ENCODE results near the gene TNS3.

TNS3 gene

DNA sequence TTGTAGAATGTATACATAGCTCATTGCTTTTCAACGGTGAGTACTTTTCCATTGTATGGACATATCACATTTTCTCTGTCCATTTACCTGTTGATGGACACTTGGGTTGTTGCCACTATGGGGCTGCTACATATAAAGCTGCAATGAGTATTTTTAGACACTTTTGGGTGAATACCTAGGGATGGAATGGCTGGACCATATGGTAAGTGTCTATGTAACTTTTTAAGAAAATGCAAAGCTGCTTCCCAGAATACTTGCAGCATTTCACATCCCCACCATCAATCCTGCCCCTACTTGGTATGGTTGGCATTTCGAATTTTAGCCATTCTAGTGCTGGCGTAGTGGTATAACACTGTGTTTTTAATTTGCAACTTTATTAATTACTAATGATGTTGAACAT, 274.6 kb downstream of the TNS3 start:
- H3K27ac Mint-ChIP-seq = no peak overlapping the region
- no peaks in the 10 kb centered on the region for H3K4me1 Mint-ChIP-seq (ENCODE audit: low read depth)
- H3K27me3 Mint-ChIP-seq = no peaks in the 10 kb centered on the region
- no peaks in the 10 kb centered on the region for H3K36me3 Mint-ChIP-seq
- H3K4me3 Mint-ChIP-seq = no peak overlapping the region
- H3K9me3 Mint-ChIP-seq (ENCODE audit: low read depth) = peaks cover 4% of the 10 kb centered on the region

DNA sequence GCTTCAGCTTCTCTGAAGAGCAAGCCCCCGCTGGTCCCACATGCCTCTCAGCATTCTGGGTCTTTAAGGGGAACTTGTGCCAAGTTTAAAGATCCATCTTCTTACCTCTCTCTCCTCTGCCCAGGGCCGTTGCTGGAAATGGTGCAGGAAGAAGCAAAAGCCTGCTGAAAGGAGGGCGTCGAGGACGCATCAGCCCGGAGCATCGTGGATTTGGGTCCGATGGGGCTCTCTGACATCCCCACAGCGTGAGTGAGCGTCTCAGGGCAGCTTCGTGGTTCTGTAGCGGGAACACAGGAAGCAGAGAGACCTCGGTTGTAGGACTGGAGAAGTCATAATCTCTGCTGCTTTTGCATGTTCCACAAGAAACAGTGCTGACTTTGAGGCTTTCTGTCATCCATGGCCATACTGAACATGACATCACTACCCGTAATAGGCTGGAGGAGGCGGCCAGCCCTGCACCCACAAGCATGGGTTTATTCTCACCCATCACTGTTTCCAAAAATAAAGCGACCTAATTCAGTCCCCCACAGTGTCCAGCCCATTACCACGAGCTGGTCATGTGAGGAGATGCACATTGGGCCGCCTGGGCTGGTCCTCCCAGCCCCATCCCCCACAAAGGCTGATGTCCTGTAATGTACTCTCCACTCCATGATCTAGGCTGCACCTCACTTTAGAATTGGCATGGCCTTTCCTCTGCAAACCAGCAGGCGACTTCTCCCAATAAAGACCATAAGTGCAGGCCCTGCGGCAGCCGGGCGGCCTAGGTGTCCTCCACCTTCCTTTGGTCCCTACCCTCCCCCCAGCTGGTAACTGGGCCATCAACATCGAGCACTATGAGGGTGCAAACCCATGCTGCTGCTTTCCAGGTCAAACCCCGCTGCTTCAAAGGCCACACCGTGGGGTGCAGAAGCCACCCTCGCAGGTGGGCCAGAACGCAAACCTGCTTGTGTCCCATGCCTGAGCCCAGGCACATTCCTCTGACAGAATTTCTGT, 276.9 kb downstream of the TNS3 start:
- H3K36me3 Mint-ChIP-seq = no peaks in the 10 kb centered on the region
- no peaks in the 10 kb centered on the region for H3K4me1 Mint-ChIP-seq (ENCODE audit: low read depth)
- H3K9me3 Mint-ChIP-seq (ENCODE audit: low read depth) = peaks cover 4% of the 10 kb centered on the region
- no peaks in the 10 kb centered on the region for H3K27me3 Mint-ChIP-seq
- no peak overlapping the region for H3K4me3 Mint-ChIP-seq
- H3K27ac Mint-ChIP-seq = no peak overlapping the region

DNA sequence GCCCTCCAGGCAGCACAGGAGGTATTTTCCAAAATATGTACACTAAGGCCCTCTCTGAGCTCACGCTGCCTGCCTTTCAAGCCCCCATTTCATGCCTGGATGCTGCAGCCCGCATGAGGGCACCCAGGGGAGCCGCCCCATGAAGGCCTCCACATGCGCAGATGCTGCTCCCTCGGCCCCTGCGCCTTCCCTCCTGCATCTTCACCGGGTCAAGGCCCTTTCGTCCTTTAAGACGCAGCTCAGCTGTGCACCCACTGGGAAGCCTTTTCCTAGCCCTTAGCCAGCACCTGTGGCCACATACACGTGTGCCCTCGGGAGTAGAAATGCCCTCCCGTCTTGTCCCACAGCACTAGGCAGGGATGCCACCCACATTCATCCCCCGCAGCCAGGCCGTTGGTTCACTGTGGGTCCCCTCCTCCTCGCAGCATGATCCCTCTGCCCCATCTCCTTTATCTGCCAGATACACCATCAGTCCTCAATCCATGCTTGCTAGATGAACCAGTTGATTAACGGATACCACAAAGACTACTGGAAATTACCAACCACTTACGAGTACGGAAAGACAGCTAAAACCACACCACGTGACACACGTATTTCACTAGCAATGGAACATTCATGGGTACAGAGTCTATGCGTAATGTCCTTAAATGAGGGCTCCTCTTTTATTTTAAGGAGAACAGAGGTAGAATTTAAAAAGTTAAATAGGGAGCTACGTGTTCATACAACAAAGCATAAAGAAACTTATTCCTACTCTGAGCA, 278.0 kb downstream of the TNS3 start:
- Mint-ChIP-seq H3K9me3 (ENCODE audit: low read depth) (peaks cover 3% of the 10 kb centered on the region), H3K27ac (no peak overlapping the region), H3K27me3 (no peaks in the 10 kb centered on the region), H3K4me3 (no peak overlapping the region), H3K4me1 (ENCODE audit: low read depth) (no peaks in the 10 kb centered on the region), H3K36me3 (no peaks in the 10 kb centered on the region)

DNA sequence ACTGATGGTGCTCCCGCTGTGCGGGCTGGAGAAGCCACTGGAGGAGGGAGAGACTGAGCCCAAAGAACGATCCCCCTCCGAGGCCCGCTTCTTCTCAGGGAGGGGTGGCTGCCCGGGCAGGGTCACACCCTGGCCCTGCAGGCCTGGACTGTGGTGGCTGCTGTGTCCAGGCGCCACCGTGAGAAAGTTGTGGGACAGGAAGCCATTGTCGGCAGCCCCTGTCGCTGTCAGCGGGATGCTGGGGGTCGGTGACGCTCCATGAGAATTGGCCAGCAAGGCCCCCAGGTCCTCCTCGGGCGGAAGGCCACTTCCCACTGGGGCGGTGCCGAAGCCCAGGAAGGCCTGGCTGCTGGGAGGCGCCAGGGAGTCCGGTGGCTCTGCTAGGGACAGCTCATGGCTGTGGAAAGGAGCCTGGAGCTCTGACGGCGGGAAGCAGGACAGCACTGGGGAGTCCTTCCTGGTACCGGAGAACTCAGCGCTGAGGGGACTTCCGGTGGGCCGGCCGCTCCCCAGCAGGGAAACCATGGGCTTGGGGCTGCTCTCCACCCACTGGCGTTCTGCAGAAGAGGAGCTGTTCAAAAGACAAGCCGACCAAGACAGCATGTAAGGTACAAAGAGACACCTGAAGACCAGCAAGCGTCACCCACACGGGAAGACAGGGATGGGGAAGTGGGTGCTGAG, 278.8 kb downstream of the TNS3 start:
- Mint-ChIP-seq H3K4me3 (no peak overlapping the region), H3K9me3 (ENCODE audit: low read depth) (no peaks in the 10 kb centered on the region), H3K27ac (no peak overlapping the region), H3K36me3 (no peaks in the 10 kb centered on the region), H3K27me3 (no peaks in the 10 kb centered on the region), H3K4me1 (ENCODE audit: low read depth) (no peaks in the 10 kb centered on the region)

DNA sequence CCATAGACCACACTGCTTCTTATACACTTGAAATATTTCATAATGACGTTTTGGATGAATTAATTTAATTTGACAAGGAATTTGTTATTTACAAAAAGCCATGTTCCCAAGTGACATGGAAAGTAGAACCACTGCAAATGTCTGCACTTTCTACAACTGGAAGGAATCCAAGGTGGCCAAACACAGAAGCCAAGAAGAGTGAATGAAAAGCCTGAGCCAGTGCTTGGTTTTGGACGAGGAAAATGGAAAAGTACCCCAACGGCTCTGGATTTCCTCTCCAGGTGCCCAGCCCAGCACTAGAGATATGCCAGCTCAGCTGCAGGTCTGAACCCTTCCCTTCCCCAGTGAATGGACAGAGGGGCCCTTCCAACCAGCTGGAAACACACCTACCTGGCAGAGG, 279.4 kb downstream of the TNS3 start:
- Mint-ChIP-seq H3K4me3 (no peak overlapping the region), H3K27ac (no peak overlapping the region), H3K4me1 (ENCODE audit: low read depth) (no peaks in the 10 kb centered on the region), H3K36me3 (no peaks in the 10 kb centered on the region), H3K27me3 (no peaks in the 10 kb centered on the region), H3K9me3 (ENCODE audit: low read depth) (no peaks in the 10 kb centered on the region)

DNA sequence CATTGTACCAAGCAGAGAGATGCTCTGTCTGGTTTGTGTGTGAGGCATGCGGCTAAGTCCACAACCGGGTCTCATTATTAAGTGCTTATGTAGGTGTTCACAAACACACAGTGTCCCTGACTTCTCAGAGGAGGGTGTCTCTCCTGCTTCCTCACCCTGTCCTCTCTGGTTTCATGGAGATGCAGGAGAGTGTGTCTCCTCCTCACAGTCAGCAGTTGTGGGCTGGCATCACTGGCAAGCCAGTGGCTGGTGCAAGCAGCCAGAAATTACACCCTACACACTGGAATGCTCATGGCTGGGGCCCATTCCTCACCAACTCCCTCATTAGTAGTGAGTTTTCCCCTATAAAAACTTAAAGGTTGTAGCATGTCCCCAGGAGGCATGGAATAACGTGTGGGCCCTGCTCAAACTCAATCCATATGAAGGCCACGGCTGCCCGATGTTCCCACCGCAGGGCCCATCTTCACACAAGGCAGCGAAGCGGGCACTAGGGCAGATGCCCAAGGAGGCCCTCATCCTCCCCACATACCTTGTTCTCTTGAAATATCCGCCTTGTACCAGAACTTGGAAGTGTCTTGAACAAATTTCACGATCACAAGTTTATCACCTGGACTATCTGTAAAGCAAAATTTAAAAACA, 280.1 kb downstream of the TNS3 start:
- no peaks in the 10 kb centered on the region for H3K27me3 Mint-ChIP-seq
- H3K4me1 Mint-ChIP-seq (ENCODE audit: low read depth) = no peaks in the 10 kb centered on the region
- no peaks in the 10 kb centered on the region for H3K36me3 Mint-ChIP-seq
- no peak overlapping the region for H3K27ac Mint-ChIP-seq
- no peaks in the 10 kb centered on the region for H3K9me3 Mint-ChIP-seq (ENCODE audit: low read depth)
- H3K4me3 Mint-ChIP-seq = no peak overlapping the region

DNA sequence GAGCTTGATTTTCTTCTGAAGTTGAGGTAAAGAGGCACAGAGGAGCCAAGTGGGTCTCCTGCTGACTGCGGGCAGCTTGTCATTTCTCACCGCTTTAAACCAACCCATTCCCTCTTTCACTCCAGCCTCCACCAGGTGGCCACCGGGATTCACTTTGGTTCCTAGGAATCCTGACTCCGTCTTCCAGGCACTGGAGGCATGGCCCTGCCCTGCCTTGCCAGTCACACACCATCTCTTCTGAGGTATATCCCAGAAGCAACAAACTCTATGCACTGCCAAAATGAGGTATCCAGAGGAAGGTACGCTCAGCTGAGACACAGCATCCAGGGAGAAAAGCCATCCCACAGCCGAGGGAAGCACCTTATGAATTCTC, 280.8 kb downstream of the TNS3 start:
- Mint-ChIP-seq H3K4me1 (ENCODE audit: low read depth) (no peaks in the 10 kb centered on the region), H3K27me3 (no peaks in the 10 kb centered on the region), H3K9me3 (ENCODE audit: low read depth) (no peaks in the 10 kb centered on the region), H3K27ac (no peak overlapping the region), H3K36me3 (no peaks in the 10 kb centered on the region), H3K4me3 (no peak overlapping the region)

DNA sequence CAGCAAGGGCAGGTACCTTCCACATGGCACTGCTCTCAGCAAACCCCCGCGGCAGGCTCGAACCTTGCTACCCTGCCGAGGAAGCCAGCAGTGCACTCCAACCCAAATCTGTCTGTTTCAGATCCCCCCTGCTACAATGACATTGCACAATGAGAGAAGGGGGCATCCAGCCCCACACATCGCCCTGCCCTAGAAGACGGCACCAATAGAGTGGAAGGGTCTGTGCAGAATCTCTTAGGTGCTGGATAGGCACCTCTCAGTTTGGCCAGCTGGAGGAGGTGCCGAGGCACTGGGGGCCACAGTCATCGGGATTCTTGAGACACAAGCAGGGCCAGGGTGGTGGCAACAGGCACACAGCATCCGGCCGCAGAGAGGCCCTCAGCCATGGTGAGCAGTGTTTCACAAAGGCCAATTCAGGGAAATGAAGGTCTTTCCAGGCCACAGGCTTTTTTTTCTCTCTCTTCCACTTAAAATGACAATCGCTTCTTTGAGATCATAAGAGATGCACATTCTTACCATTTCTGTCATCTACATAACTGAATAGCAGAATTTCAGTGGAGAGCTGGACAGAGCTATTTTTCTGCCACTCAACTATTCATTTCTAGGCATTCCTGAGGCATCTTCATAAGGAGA, 281.3 kb downstream of the TNS3 start:
- no peak overlapping the region for H3K4me3 Mint-ChIP-seq
- H3K27me3 Mint-ChIP-seq = no peaks in the 10 kb centered on the region
- no peaks in the 10 kb centered on the region for H3K36me3 Mint-ChIP-seq
- H3K9me3 Mint-ChIP-seq (ENCODE audit: low read depth) = no peaks in the 10 kb centered on the region
- H3K27ac Mint-ChIP-seq = no peak overlapping the region
- no peaks in the 10 kb centered on the region for H3K4me1 Mint-ChIP-seq (ENCODE audit: low read depth)

DNA sequence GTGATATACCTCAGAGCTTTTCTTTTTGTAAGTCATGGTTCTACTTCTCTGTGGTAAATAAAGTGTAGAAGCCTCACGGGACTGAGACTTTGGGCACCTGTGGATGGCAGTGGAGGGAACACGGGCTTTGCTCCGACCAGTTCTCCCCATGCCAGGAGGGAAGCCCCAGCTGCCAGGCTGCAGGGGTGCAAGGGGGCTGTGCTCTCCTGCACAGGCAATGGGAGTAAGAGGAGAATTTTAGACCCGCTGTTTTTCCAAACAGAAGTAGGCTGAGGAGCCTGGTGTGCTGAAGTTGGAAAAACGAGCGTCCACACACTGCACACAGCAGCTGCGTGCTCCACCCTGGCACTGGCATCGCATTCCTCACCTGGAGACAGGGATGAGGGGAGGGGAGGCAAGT, 282.4 kb downstream of the TNS3 start:
- Mint-ChIP-seq H3K4me3 (no peak overlapping the region), H3K4me1 (ENCODE audit: low read depth) (no peaks in the 10 kb centered on the region), H3K27ac (no peak overlapping the region), H3K27me3 (no peaks in the 10 kb centered on the region), H3K36me3 (no peaks in the 10 kb centered on the region), H3K9me3 (ENCODE audit: low read depth) (no peaks in the 10 kb centered on the region)

DNA sequence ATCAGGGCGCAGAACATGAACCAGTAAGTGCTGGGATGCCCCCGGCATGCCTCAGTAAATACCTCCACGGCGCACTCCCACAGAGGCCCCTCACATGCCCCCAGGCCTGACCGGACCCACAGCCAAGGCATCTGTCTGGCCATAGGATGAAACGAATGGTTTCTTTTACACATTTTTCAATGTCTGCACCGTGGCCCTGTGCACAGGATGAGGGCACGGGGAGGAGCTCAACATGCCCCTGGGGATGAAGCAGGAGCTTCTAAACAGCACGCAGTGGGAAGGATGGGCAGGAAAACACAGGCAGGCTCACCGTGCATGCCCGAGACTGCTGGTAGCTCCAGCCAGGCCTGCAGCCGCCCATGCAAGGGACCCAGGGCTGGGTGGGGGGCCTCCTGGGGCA, 283.3 kb downstream of the TNS3 start:
- Mint-ChIP-seq H3K27me3 (no peaks in the 10 kb centered on the region), H3K9me3 (ENCODE audit: low read depth) (no peaks in the 10 kb centered on the region), H3K4me1 (ENCODE audit: low read depth) (no peaks in the 10 kb centered on the region), H3K27ac (no peak overlapping the region), H3K4me3 (no peak overlapping the region), H3K36me3 (no peaks in the 10 kb centered on the region)

DNA sequence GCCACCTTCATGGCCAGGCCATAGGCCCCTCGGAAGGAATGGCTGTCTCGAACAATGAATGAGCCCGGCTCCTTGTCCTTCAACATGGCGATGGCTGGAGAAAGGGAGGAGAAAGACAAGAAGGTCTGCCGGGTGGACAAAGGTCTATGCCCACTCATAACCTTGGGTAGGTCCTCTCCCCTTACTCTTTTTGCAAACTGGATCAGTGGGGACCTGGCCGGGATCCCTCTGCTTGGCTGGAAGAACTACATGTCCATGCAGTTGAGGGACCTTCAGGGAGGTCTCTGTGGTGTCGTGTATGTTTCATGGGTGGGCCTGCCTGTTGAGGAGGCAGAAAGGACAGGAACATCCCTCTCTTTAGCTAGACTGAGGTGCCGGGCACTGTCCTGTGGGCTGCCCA, 284.8 kb downstream of the TNS3 start:
- no peaks in the 10 kb centered on the region for H3K36me3 Mint-ChIP-seq

DNA sequence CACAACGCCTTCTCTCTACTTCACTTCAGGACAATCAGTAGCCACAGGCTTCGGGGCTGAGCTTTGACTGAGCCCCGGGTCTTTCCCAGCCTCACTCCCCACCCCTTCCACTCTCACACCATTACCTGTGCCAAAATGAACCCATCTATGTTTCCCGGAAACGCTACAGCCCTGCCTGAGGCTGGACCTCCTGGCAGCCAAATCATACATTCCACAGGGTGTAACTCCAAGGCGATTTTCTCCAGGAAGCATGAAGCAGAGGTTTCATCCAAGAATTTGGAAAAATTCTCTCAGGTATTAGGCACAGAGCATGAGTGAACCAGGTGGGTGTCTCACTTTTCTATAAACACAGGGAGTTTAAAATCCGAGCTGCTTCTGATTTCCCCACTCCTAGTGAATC, 286.3 kb downstream of the TNS3 start:
- Mint-ChIP-seq H3K9me3 (ENCODE audit: low read depth) (no peaks in the 10 kb centered on the region), H3K4me1 (ENCODE audit: low read depth) (peaks cover 13% of the 10 kb centered on the region), H3K27me3 (no peaks in the 10 kb centered on the region), H3K4me3 (no peak overlapping the region), H3K27ac (no peak overlapping the region), H3K36me3 (no peaks in the 10 kb centered on the region)

More for the DNA sequence above, 284.8 kb downstream of the TNS3 start:
- Mint-ChIP-seq H3K9me3 (ENCODE audit: low read depth) (no peaks in the 10 kb centered on the region), H3K27ac (no peak overlapping the region), H3K27me3 (no peaks in the 10 kb centered on the region), H3K4me3 (no peak overlapping the region), H3K4me1 (ENCODE audit: low read depth) (no peaks in the 10 kb centered on the region)

DNA sequence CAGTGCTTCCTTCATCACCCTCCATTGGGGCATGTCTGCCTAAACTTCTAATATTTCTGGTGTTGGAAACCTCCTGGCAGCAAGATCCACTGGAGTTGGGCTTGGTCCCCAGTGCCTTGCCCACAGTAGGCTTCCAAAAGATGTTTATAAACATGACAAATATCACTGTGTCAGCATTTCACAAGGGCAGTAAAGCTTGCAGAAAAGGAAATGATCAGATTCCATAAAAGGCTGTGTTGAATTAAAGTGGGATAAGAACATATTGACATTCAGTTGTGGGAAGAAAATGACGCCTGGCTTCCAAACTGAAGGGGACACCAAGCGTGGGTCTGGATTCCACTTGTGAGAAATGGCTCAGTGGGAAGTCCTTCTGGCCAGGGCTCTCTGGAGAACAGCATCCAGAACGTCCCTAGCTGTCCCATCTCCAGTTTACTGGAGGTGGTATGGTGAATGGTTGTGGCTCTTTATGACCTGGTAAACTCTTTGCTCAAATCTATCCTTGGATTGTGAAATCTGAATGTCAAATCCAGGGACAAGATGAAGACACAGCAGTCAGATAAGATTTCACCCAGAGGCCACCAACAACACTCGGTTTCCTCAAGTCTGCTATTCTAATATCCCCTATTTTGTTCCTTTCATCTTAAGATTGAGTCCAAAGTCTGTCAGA, 287.2 kb downstream of the TNS3 start:
- no peaks in the 10 kb centered on the region for H3K27me3 Mint-ChIP-seq

More for the DNA sequence above, 287.2 kb downstream of the TNS3 start:
- H3K4me3 Mint-ChIP-seq = no peak overlapping the region
- peaks cover 15% of the 10 kb centered on the region for H3K4me1 Mint-ChIP-seq (ENCODE audit: low read depth)
- no peaks in the 10 kb centered on the region for H3K36me3 Mint-ChIP-seq
- no peak overlapping the region for H3K27ac Mint-ChIP-seq
- no peaks in the 10 kb centered on the region for H3K9me3 Mint-ChIP-seq (ENCODE audit: low read depth)

Measured in activated naive CD8-positive, alpha-beta T cell (primary cell).